WTC11 (cell line): Measurements from ENCODE around the gene TOP2A. TPM values are rescaled to one million over a fixed set of nuclear protein-coding genes. Genes with fewer than 3 reads are reported as not detected.

ENCODE experiments used
- ATAC-seq: fragments of 200-7000 bp; cut with Tn5 transposase; 2 replicates; pipeline ENCODE4 v1.10.0; 2021; ENCODE audit warnings: mild to moderate bottlenecking, moderate library complexity
- CTCF ChIA-PET: fragments of 300-600 bp; sonication (Branson Sonifier 250); formaldehyde crosslinking; loops from one replicate; lab custom pipeline; 2021; ENCODE audit warnings: antibody characterized with exemption; lab: Charles Lee
- POLR2A ChIA-PET: fragments of 350-600 bp; sonication (Branson Sonifier 250); formaldehyde crosslinking; loops from one replicate; lab custom pipeline; 2021; ENCODE audit warnings: antibody characterized with exemption; lab: Charles Lee
- DNase-seq: peaks from one replicate; pipeline ENCODE4 v3.0.0; 2021; ENCODE audit warnings: low spot score
- H3K27ac Mint-ChIP-seq: 2 replicates; pipeline ENCODE4 v1.8.0; 2021; ENCODE audit warnings: mixed read lengths
- H3K27me3 Mint-ChIP-seq: 2 replicates; pipeline ENCODE4 v1.8.0; 2021; ENCODE audit warnings: low read depth, mild to moderate bottlenecking, moderate library complexity, mixed read lengths
- H3K36me3 Mint-ChIP-seq: 2 replicates; pipeline ENCODE4 v1.8.0; 2021; ENCODE audit warnings: mixed read lengths
- H3K4me1 Mint-ChIP-seq: 2 replicates; pipeline ENCODE4 v1.8.0; 2022; ENCODE audit warnings: mixed read lengths
- H3K4me3 Mint-ChIP-seq: 2 replicates; pipeline ENCODE4 v1.8.0; 2021; ENCODE audit warnings: mild to moderate bottlenecking, moderate library complexity, mixed read lengths
- H3K9me3 Mint-ChIP-seq: 2 replicates; pipeline ENCODE4 v1.8.0; 2021; ENCODE audit warnings: mixed read lengths
- AFF4 ChIP-seq: sonication (generic); formaldehyde crosslinking; IDR thresholded peaks from 2 replicates; pipeline ENCODE4 v1.8.1; 2023; ENCODE audit warnings: mild to moderate bottlenecking, missing genetic modification reagents, borderline replicate concordance
- ATF6 ChIP-seq: sonication (generic); formaldehyde crosslinking; IDR thresholded peaks from 2 replicates; pipeline ENCODE4 v1.8.1; 2023; ENCODE audit warnings: mild to moderate bottlenecking, missing genetic modification reagents
- E2F4 ChIP-seq: sonication (generic); formaldehyde crosslinking; IDR thresholded peaks from 2 replicates; pipeline ENCODE4 v1.8.1; 2022; ENCODE audit warnings: low read depth, mild to moderate bottlenecking, moderate library complexity, missing genetic modification reagents, borderline replicate concordance
- FOXJ3 ChIP-seq: sonication (generic); formaldehyde crosslinking; IDR thresholded peaks from 2 replicates; pipeline ENCODE4 v1.9.0; 2021; ENCODE audit warnings: missing genetic modification reagents, mild to moderate bottlenecking, borderline replicate concordance
- FOXP1 ChIP-seq: sonication (generic); formaldehyde crosslinking; IDR thresholded peaks from 2 replicates; pipeline ENCODE4 v1.8.0; 2022; ENCODE audit warnings: missing genetic modification reagents, mild to moderate bottlenecking, moderate library complexity, borderline replicate concordance
- GABPB1 ChIP-seq: sonication (generic); formaldehyde crosslinking; IDR thresholded peaks from 2 replicates; pipeline ENCODE4 v1.8.1; 2023; ENCODE audit warnings: mild to moderate bottlenecking, missing genetic modification reagents
- HMGA2 ChIP-seq: fragments of 250-450 bp; sonication (Bioruptor Pico); IDR thresholded peaks from 2 replicates; pipeline ENCODE4 v1.4.0; 2021; ENCODE audit warnings: mild to moderate bottlenecking, moderate library complexity
- IRF1 ChIP-seq: sonication (generic); formaldehyde crosslinking; IDR thresholded peaks from 2 replicates; pipeline ENCODE4 v1.8.0; 2023; ENCODE audit warnings: missing genetic modification reagents
- JUN ChIP-seq: sonication (generic); formaldehyde crosslinking; IDR thresholded peaks from 2 replicates; pipeline ENCODE4 v1.8.0; 2023; ENCODE audit warnings: mild to moderate bottlenecking, missing genetic modification reagents
- MYBL2 ChIP-seq: sonication (generic); formaldehyde crosslinking; IDR thresholded peaks from 2 replicates; pipeline ENCODE4 v1.8.1; 2023; ENCODE audit warnings: mild to moderate bottlenecking, moderate library complexity, missing genetic modification reagents
- NFE2L1 ChIP-seq: sonication (generic); formaldehyde crosslinking; IDR thresholded peaks from 2 replicates; pipeline ENCODE4 v1.8.1; 2023; ENCODE audit warnings: missing genetic modification reagents
- NR3C1 ChIP-seq: sonication (generic); formaldehyde crosslinking; conservative IDR thresholded peaks from 2 replicates; pipeline ENCODE4 v1.8.1; 2023; ENCODE audit warnings: low read depth, mild to moderate bottlenecking, missing genetic modification reagents
- OVOL2 ChIP-seq: fragments of 250-450 bp; sonication (Bioruptor Pico); IDR thresholded peaks from 2 replicates; pipeline ENCODE4 v1.9.0; 2021; ENCODE audit warnings: mild to moderate bottlenecking, borderline replicate concordance
- USF1 ChIP-seq: sonication (generic); formaldehyde crosslinking; IDR thresholded peaks from 2 replicates; pipeline ENCODE4 v1.8.0; 2022; ENCODE audit warnings: mild to moderate bottlenecking, missing genetic modification reagents
- USF2 ChIP-seq: sonication (generic); formaldehyde crosslinking; IDR thresholded peaks from 2 replicates; pipeline ENCODE4 v1.8.1; 2023; ENCODE audit warnings: mild to moderate bottlenecking, missing genetic modification reagents, moderate library complexity
- ZBTB21 ChIP-seq: sonication (generic); formaldehyde crosslinking; IDR thresholded peaks from 2 replicates; pipeline ENCODE4 v1.8.1; 2023; ENCODE audit warnings: mild to moderate bottlenecking, missing genetic modification reagents, borderline replicate concordance
- ZMAT4 ChIP-seq: fragments of 250-450 bp; sonication (Bioruptor Pico); IDR thresholded peaks from 2 replicates; pipeline ENCODE4 v1.9.0; 2021; ENCODE audit warnings: mild to moderate bottlenecking
- ZNF232 ChIP-seq: sonication (generic); formaldehyde crosslinking; IDR thresholded peaks from 2 replicates; pipeline ENCODE4 v1.8.0; 2022; ENCODE audit warnings: mild to moderate bottlenecking, missing genetic modification reagents
- ZNF396 ChIP-seq: fragments of 250-450 bp; sonication (Bioruptor Pico); IDR thresholded peaks from 2 replicates; pipeline ENCODE4 v1.8.0; 2021; ENCODE audit warnings: mild to moderate bottlenecking, moderate library complexity, borderline replicate concordance
- total RNA-seq: library from RNA; stranded (reverse); gene quantifications from 3 replicates; pipeline ENCODE4 v1.2.3, GENCODE V29; 2021

The TOP2A gene
- total RNA-seq, 1 experiment from 2014 or later, result 307 TPM

- TF ChIP-seq FOXP1 (CRISPR knock-in tag) (no peak), ZMAT4 (no peak), HMGA2 (CRISPR knock-in tag) (no peak), IRF1 (CRISPR knock-in tag) (no peak), JUN (CRISPR knock-in tag) (no peak), ATF6 (CRISPR knock-in tag) (no peak), ZBTB21 (CRISPR knock-in tag) (no peak), FOXJ3 (CRISPR knock-in tag) (no peak), AFF4 (CRISPR knock-in tag) (no peak), NR3C1 (no peak), OVOL2 (CRISPR knock-in tag) (no peak), NFE2L1 (CRISPR knock-in tag) (no peak)
- TF ChIP-seq, all 79 proteins: peak for 0
- no peak for ATAC-seq
- peak; percentile 32 for DNase-seq
- Mint-ChIP-seq H3K36me3 (peaks cover 6% of the 10 kb centered on the region; the same call in 1 of the 2 replicates), H3K27ac (peak overlapping the region; percentile 31), H3K9me3 (no peaks in the 10 kb centered on the region), H3K4me1 (peaks cover 72% of the 10 kb centered on the region), H3K27me3 (peaks cover 54% of the 10 kb centered on the region), H3K4me3 (peak overlapping the region; percentile 76)
- CTCF ChIA-PET, result interaction anchor here (0.9 to 5.0 kb wide), 16 partner anchors 9 to 269 kb away, joined by 3 to 56 read pairs (median 7); partner anchors contain the start of genes RARA and WIPF2
- POLR2A ChIA-PET, result interaction anchor here (1.0 to 2.7 kb wide), 6 partner anchors 9 to 127 kb away, joined by 3 to 10 read pairs (median 8); partner anchors contain the start of gene RARA
These were observed 71.5 kb downstream of the TOP2A start for GRCh38 chr17:40345994-40346764.

- Mint-ChIP-seq H3K4me1 (peaks cover 69% of the 10 kb centered on the region), H3K27me3 (peaks cover 59% of the 10 kb centered on the region), H3K9me3 (no peaks in the 10 kb centered on the region), H3K27ac (no peak overlapping the region), H3K4me3 (peak overlapping the region; percentile 76), H3K36me3 (peaks cover 6% of the 10 kb centered on the region; the same call in 1 of the 2 replicates)
- DNase-seq, result peak; percentile 85
- ATAC-seq, result peak; percentile 36
- ChIA-PET POLR2A (interaction anchor here (1.0 to 2.7 kb wide), 6 partner anchors 9 to 127 kb away, joined by 3 to 10 read pairs (median 8); partner anchors contain the start of gene RARA), CTCF (interaction anchor here (0.9 to 5.0 kb wide), 17 partner anchors 9 to 280 kb away, joined by 3 to 56 read pairs (median 7); partner anchors contain the start of genes RARA and WIPF2)
- no peak for TF ChIP-seq ZNF396 (CRISPR knock-in tag)
- 0 out of 2 replicates have a peak, but pooled peaks have one; percentile 53 for TF ChIP-seq FOXP1 (CRISPR knock-in tag)
- peak; percentile 57 for TF ChIP-seq USF2 (CRISPR knock-in tag)
- no peak for TF ChIP-seq MYBL2 (CRISPR knock-in tag)
- peak; percentile 55; the same call in 1 of the 2 replicates for TF ChIP-seq GABPB1 (CRISPR knock-in tag)
- TF ChIP-seq USF1 (CRISPR knock-in tag), result peak; percentile 39; the same call in 1 of the 2 replicates
- TF ChIP-seq IRF1 (CRISPR knock-in tag), result no peak
- no peak for TF ChIP-seq E2F4 (CRISPR knock-in tag)
- TF ChIP-seq ZNF232 (CRISPR knock-in tag), result no peak
These were observed 72.3 kb downstream of the TOP2A start for GRCh38 chr17:40345161-40345993.
